ENCODE data around the gene MVB12B.

The MVB12B gene

DNA sequence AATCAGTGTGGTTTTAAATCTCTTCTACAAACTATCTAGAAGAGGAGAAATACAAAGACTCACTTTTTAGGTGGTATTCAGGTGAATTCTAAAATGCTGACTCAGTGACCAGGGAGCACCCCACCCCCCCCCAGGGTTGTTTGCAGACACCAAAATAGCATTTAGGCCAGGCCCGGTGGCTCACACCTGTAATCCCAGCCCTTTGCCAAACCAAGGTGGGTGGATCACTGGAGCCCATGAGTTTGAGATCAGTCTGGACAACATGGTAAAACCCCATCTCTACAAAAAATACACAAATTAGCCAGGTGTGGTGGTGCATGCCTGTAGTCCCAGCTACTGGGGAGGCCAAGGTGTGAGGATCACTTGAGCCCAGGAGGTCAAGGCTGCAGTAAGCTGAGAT lies 168.1 kb downstream of the MVB12B start:
- no peak for DNase-seq (ENCODE audit: low spot score)

DNA sequence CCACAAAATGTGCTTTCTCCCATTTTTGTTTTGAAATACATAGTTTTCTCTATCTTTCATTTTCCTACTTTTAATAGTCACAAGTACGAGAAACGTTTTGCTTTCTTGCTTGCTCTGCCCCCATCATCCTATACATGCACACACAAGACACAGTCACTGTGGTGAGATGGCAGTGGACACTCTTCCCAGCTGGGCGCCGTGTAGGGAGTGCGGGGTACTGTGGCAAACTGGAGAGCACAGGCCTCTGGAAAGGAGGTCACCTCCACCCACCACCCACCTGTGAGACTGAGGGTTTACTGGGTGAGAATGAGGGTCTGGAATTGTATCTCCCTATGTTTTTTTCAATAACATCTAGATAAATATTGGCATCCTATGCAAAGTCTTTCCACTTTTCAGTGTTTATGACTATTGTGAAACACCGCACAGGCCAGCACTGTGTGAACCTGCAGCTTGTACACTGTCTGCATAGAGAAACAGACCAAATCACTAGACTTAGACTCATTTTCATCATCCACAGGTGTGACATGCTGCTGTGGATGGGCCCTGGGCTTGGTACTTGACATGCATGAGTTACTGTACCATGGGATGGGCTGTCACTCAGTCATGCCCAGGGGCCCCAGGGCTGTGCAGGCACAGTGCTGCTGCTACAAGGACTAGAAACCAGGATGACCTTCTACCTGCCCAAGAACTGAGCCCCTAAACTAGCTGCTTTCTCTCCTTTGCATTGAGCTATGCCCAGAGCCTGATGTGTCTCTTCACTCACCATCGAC lies 169.0 kb downstream of the MVB12B start:
- DNase-seq (ENCODE audit: low spot score), result no peak

DNA sequence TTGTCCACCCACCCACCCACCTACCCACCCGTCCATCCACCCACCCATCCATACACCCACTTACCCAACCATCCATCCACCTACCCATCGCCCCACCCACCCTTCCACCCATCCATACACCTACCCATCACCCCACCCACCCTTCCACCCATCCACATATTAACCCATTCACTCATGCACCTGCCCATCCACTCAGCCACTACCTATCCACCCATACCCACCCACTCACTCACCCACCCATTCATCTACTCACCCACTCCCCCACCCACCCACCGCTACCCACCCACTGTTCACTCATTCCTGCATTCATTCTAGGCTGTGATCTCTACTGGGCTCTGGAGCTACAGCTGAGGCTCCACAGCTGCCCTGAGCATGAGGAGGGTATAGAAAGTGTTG lies 169.6 kb downstream of the MVB12B start:
- DNase-seq (ENCODE audit: low spot score), result no peak

DNA sequence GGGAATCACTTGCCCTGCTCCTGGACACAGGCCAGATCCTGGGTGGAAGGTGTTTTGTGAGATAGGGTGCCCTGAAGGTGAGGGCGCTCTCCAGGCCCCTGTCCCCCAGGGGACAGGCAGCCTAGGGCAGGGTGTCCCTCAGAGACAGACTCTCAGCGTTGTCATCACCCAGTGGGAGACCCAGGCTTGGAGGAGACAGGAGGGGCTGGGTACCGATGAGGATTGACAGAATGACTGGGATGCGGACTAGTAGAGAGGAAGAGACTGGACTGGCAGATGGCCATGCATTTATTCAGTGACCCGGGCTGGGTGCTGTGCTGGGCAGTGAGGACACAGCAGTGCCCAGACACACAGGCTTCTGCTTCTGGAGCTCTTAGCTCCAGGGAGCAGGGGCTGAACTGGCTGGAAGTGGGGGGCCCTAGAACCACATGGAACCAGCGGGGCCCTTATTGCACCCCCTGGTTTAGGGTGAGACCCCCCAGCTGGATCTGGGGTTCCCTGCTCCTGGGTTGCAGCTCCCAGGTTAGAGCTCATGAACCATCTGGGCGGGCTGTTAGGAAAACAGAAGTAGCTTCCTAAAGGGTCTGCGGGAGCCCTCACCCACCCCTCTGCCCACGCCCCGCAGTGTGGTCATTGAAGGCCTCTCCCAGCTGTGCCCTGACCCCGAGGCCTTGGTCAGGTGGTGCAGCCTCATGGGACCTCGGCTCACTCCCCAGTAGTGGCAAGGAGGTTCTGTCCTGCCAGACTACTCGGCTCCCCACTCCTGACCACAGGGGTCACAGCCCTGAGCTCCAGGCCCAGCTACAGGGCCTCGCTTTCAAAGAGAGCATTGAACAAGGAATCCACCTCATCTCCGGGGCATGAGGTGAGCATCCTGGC lies 170.4 kb downstream of the MVB12B start:
- no peak for DNase-seq (ENCODE audit: low spot score)

DNA sequence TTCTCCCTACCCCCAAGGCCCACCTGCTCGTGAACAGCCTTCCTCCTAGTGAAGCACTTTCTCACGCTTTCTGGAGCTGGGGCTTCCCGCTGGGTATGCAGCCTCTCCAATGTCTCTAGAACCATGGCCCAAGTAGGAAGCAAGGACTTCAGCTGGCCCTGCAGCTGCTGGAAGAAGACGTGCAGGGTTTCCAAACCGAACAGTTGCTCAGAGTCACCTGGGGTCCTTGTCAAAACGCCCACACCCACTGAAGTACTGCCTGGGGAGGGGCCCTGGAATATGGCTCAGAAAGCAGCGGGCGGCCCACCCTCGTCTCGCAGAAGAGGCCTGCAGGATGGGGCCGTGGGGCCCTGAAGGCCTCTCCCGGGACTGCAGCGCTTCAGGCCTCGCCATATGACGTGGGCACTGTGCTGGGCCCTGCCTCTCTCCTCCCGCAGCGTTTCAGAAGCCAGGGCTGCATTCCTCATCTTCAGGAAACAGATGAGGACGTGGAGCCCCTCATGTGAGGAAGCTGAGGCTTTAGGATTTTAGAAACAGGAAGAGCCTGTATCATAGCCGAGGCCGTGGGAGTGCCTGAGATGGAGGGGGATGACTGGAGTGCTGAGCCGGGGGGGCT lies 171.1 kb downstream of the MVB12B start:
- DNase-seq (ENCODE audit: low spot score), result no peak

DNA sequence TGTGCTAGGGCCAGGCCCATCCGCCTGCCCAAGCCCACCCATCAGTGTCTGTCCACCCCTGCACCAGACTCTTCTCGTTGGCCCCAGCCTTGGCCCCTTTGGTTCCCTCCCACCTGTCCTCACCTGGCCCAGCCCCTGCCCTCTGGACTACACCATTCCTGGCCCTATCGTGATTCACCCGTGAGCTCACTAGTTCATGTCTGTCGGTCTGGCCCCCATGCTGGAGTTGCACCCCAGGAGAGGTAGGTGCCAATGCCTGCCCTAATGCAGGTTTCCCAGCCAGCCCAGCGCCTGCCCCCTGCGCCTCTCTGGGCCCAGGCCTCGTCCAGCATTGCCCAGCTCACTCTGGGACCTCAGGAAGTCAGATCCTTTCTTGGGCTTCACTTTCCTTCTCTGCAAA lies 171.7 kb downstream of the MVB12B start:
- DNase-seq (ENCODE audit: low spot score), result no peak

DNA sequence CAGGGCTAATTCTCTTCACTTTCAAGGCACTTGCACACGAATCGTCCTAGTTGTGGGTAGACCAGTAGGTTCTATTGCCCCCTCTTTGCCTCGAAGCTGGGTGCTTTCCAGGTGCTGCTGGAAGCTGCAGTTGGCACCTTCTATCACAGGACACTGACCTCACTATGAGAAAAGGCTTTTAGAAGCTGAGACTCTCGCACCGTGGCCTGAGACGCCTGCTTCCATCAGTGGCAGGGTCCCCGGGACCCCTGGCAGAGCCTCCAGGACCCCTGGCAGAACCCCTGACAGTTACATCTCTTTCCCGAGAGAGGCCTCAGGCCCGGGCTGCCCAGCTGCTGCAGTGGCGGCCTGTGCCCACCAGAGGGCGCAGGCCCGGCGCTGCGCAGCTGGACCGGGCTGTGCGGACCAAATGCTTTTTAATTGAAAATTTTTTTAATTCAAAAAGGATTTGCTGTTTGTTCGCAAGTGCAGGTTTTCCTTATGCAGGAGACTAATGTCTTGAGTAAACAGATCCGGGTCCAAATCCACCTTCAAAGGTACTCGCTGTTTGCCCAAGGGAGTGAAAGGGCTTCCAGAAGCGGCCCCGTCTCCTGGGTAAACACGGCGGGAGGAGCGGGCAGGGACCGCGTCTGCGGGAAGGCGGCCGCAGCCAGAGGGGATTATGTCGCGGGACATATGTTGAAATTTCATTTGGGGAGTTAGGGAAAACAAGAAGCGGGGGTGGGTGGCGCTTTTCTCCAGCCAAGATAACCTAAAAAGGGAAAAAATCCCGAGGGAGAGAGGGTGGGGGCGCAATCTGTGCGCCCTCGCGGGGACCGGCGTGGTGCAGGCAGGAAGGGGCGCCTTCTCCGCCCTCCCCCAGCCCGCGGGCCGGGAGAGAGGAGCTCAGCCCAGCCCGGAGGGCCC lies 172.6 kb downstream of the MVB12B start:
- DNase-seq (ENCODE audit: low spot score), result peak; percentile 75

DNA sequence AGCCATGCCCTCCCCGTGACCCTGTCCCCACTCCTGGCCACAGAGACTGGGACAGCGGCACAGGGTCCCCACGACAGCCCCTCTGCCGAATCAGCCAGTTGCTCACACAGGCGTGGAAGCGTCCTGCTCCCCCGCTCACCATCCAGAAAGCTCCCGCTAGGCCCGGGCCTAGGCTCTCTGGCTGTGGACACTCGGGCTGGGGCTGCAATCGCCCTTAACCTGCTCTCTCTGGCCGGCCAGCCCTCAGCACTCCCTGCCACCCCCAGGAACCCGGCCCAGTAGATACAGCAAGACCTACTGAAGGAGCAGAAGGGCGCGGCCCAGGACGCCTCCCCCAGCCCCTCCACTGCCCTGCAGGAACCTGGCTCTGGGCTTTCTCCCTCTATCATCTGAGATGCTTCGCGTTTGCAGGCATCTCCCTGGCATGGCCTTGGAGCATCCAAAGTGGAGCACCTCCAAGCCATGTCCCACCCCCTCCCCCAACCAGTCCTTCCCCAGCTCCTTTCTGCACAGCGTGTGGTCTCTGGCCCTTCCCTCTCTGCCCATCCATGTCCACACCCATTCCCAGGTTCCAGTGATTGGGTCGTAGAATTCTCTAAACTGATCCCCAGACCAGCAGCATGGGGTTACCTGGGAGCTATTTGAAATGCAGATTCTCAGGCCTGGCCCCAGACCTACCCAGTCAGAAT lies 173.4 kb downstream of the MVB12B start:
- DNase-seq (ENCODE audit: low spot score), result peak; percentile 44

DNA sequence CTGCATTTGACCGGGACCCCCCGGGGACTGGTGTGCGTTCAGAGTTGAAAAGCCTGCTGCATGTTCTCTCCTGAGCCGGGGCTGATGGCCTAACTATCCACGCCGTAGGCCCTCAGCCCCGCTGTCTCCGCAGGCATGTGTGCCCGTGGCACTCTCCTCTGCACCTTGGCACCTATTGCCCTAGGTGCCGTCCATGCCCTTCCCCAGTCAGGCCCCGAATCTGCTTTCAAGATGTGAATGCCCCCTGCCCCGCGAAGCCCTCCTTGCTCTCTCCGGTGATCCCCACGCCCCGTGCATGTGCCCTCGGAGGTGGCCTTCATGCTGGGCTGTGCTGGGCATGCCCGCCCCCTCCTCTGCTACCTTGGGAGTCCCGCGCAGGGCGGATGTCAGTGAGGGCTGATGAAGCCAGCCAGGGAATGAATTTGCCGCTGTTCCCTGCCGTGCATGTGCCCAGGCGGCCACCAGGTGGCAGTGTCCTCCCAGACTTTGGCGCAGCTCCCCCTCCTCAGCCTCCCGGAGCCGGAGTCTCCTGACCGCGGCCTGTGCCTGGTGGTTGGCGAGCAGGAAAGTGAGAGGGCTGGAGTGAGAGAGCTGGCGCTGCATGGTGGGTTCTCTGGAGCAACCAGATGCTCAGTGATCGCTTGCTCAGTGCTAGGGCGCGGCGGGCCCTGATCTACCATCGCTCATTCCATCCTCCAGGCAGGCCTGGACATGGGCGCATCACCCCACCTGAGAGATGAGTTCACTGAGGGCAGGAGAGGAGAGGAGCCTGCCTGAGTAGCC lies 174.2 kb downstream of the MVB12B start:
- peak; percentile 97 for DNase-seq (ENCODE audit: low spot score)

DNA sequence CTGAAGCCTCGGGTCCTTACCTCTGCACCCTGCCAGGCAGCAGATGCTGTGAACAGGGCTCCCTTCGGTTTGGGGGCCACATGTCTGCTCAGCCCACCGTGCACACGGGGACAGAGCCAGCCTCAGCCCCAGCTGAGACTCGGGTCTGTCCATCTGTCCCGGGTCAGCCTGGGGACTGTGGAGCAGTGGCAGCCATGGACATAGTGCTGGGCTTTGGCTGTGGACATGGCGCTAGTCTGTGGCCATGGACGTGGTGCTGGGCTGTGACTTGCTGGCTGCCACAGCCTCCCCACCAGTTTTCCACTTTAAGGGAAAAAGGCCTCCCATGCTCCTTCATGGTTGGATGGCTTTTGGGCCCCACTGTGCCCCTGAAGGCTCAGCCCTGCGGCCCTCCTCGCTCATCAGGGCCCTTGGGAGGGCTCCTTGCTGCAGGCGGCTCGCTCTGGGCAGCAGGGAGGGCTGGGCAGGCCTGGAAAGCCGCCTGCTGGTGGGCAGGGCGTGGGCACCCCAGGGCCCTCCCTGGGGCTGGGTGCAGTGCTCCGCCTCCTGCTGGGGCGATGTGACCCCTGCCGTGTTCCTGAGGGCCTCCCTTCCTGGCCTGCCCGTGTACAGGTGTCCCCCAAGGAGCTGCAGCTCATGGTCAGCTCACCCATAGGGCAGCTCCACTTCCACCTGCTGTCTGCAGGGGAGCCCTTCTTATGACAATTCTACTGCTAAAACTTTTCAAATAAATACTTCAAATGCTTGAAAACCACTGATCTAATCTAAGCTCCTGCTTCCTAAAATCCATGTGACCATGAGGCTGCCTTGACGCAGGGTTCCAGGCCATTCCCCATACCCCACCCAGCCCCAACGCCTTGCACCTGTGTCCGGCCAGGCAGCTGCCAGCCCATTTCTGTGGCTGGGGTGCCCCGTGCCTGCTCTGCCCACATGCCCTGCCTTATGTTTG lies 175.0 kb downstream of the MVB12B start:
- no peak for DNase-seq (ENCODE audit: low spot score)

DNA sequence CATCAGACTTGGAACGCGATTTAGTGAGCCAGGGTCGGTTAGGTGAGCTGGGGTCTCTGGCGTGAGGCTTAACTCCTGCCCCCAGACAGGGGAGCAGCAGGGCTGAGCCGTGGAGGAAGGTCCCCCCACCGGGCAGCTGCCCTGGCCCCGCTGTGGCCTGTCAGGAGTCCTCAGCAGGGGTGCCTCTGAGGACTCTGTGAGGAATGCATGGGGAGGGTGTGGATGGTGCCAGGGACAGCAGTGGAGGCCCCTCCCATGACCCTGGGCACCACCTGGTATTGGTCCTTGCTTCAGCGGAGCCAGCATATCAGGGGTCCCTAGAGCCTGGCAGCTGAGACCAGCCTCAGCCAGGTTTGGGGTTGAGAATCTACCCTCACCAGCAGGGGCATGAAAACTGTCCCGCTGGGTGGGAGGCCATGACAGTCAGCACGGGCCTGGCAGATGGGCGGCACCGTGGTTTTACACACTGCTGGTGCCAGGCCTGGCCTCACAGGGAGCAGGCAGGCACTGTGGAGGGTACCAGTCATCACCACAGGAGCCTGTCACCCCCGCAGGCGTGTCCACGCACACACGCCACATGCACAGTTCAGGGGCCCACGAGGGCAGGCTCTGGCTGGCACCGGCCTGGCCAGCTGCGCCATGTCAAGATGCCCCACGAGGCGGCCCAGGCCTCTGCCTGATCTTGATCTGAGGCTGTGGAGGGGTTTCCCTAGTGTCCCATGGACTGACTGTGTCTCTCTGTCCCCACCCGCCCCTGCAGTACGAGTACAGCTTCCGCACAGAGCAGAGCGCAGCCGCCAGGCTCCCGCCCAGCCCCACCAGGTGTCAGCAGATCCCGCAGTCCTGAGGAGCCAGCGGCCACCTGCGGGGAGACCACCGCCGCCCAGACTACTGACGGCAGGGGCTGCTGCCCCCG lies 176.0 kb downstream of the MVB12B start:
- no peak for DNase-seq (ENCODE audit: low spot score)

DNA sequence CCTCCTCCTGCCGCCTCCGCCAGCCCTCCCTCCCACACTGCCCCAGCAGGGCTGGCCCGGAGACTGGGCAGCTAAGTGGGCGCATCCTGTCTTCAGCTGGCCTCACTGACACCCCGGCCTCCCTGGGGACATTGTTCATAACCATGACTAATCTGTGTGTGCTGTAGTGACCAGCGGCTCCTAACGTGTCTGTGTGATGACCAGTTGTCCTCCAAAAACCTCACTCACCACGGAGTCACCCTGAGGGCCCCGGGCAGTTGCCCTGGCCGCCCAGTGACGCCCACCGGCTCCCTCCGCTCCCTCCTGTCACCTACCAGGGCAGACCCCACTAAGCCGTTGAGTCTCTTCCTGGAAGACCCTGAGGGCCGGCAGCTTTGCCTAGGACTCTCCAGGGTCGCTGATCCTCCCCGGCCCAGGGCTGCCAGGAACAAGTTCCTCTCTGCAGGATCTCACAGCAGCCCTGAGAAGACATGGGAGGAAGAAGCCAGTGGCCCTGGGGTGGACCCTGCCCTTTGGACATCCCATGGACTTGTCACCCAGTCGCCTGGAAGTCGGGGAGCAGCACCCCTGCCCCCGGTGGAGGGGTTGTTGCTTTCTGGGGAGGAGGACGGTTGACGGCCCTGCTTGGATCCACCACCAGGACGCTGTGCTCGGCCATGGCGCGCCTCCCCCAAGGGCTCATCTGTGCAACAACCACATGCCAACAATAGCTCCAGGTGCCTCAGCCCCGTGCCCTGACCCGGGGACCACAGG lies 176.9 kb downstream of the MVB12B start:
- no peak for DNase-seq (ENCODE audit: low spot score)

DNA sequence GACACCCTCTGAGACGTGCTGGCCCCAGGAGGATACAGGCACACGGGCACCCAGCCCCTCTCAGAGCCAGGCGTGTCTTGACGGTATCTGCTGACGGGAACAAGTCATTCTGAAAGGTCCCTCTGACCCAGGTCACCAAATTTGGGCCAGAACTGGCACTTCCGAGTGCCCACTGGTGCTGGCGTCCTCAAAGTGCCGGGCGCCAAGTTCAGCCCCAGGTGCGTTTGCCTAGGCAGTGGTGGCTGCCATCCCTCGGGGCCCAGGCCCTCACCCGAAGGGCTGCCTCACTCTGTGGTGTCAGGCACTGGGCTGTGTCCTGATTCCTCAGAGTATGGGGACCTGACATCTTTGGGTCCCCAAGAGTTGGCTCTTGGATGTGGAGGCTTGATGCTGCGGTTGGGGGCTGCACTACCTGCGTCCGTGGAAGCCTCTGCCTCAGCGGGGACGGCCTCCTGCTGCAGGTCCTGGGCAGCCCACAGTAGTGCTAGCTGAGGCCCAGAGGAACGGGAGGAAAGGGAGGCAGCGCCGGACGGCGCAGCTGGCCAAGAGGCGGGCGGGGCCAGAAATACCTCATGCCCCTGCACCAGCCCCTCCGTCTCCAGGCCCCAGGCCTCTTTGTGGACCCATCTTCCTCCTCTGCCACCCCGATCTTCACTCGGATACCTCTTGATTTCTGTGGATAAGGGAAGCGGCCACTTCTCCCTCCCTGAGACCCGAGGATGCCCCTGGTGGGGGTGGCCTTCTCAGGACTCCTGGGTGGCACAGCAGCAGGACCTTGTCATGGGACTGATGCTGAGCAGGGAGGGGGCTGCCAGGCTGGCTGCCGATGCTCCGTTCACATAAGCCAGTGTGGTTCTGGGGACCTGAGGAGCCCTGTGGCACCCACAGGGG lies 177.7 kb downstream of the MVB12B start:
- DNase-seq (ENCODE audit: low spot score), result no peak

DNA sequence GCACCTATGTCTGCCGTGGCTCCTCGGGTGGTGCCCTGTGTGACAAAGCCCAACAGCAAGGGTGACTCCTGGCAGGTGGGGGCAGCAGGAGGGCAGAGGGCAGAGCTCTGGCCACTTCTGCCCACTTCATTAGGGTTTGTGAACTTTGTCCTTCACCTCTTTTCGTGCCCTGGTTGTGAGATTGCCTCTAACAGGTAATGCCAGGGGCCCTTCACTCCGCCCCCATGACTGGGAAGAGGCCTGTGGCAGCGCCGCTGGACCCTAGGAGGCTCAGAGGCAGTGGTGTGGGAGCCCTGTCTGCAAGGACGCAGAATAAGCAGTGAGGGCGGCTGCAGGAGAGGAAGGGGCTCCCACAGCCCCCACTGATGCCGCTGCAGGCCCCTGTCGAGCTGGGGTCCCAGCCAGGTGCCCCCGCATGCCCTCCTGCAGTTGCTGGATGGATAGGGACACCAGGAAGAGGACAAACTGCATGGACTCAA lies 178.4 kb downstream of the MVB12B start:
- DNase-seq (ENCODE audit: low spot score), result no peak

DNA sequence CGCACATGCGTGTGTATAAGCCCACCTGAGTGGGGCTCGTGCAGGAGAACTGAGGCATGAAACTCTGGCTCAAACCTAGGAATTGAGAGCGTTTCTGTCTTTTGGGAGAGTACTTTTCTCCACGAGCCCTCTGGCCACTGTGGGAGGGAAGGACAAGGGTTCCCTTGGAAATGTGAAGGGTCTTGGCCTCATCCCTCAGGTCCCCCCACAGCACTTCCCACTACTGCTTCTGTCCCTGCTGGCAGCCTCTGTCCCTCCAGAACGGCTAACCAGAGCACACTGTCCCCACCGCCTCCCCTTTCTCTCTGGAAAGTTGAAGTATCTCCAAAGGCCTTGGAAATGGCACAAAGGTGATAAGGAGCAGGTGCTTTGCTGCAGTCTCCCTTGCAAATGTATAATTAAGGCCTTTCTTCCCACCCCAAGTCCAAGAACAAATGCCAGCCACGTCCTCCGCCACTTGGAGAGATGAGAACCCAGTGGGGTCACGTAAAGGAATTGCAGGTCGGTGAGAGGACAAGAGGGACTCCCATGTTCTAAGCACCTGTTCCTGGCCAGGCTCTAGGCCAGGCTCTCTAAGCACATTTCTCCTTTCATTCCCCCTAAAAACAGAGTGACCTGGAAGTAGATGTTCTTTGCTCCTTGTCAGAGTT lies 179.2 kb downstream of the MVB12B start:
- DNase-seq (ENCODE audit: low spot score), result no peak
